NCI-H345 treated with DMSO at 0.1 percent for 48 hours (cell line): Measurements from ENCODE around the gene DCTN2.

Experiments
- DNase-seq: peaks from one replicate; lab custom pipeline; 2025; ENCODE audit not compliant: unreplicated experiment; lab: John Stamatoyannopoulos, UW

The DCTN2 gene

GRCh38 chr12:57550641-57551549 is 3.9 kb upstream of the DCTN2 start:
- DNase-seq = no peak

GRCh38 chr12:57549909-57550640 is 3.1 kb upstream of the DCTN2 start, which contains the start of gene KIF5A:
KIF5A (plus strand) TSS chr12:57550044; CDS start chr12:57550272, 228 bp downstream.
- peak; percentile 27 for DNase-seq

GRCh38 chr12:57549203-57549908 is 2.4 kb upstream of the DCTN2 start:
- no peak for DNase-seq

- no peak for DNase-seq
Observed at GRCh38 chr12:57548488-57548887, 1.5 kb upstream of the DCTN2 start.

GRCh38 chr12:57548013-57548315 is 972 bp upstream of the DCTN2 start:
- no peak for DNase-seq

- no peak for DNase-seq
Observed at GRCh38 chr12:57547288-57548012, 458 bp upstream of the DCTN2 start.

GRCh38 chr12:57545809-57546437 is 1.1 kb downstream of the DCTN2 start:
- no peak for DNase-seq

- no peak for DNase-seq
Observed at GRCh38 chr12:57543581-57543980, 3.4 kb downstream of the DCTN2 start.

- DNase-seq = no peak
Observed at GRCh38 chr12:57541717-57542116, 5.3 kb downstream of the DCTN2 start.

- no peak for DNase-seq
Observed at GRCh38 chr12:57541001-57541400, 6.0 kb downstream of the DCTN2 start.

GRCh38 chr12:57539134-57539768 is 7.7 kb downstream of the DCTN2 start:
- DNase-seq = no peak

- no peak for DNase-seq
Observed at GRCh38 chr12:57536597-57536942, 10.4 kb downstream of the DCTN2 start.

- no peak for DNase-seq
Observed at GRCh38 chr12:57535764-57536596, 11.0 kb downstream of the DCTN2 start.

- no peak for DNase-seq
Observed at GRCh38 chr12:57534991-57535543, 11.9 kb downstream of the DCTN2 start.

GRCh38 chr12:57534250-57534649 is 12.7 kb downstream of the DCTN2 start:
- DNase-seq = no peak

- no peak for DNase-seq
Observed at GRCh38 chr12:57533108-57533507, 13.9 kb downstream of the DCTN2 start.

- no peak for DNase-seq
Observed at GRCh38 chr12:57531836-57532235, 15.2 kb downstream of the DCTN2 start.

- DNase-seq = no peak
Observed at GRCh38 chr12:57530396-57531142, 16.4 kb downstream of the DCTN2 start.
